Endothelial cell of coronary artery (primary cell): Measurements from ENCODE around the gene AKAP4. TPM values are rescaled to one million over a fixed set of nuclear protein-coding genes. Genes with fewer than 3 reads are reported as not detected.

Source experiments
- total RNA-seq: library from RNA; depleted of rRNA; stranded (reverse); fragments of >200 nt; gene quantifications from 2 replicates; pipeline ENCODE4 v1.2.3, GENCODE V29; 2014

AKAP4 gene
- total RNA-seq: not detected in 2 replicates

DNA sequence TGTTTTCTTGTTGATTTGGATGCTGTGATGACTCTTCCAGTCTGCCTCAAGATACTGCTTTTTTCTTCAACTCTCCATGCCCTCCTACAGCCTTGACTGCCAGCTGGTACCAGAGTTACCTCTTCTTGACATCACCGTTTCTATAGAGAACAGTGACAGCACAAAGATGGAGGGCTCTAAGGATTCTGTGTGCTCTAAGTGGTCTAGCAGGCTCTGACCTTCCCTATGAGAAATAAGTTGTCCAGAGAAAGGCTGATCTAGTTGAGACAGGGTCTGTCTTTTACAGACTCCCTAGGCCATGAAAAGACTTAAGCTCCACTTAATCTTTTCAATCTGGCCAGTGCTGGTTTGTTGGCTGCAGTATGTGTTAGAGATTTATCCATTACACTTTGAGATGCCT lies at the start of gene AKAP4:
Gene AKAP4, minus strand, starts transcription at position 101 of the 400 bp plus-strand sequence. CDS start 118 bp downstream, outside the sequence.

DNA sequence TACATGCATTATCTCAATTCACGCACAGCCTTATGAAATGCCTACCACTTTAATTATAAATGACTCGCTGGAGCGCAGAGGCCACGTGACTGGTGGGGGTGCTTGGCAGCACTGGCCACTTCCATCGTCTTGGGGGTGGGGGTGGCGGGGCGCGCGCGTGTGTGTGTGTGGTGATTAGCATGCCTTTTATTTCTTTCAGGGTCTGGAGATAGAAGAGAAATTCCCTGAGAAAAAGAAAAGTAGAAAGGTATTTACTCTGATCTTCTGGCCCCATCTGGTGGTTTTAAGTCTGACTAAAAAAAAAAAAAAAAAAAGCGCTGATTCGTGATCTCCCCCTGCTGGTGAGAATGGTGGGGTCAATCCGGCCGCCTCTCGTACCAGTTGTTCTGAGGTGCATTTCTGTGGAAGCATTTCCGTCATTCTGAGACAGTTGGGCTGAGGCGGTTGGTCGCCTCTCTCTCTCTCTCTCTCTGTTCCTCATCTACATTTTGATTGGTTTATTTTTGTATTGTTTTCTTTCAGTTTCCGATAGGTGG lies 3.6 kb upstream of the AKAP4 start, which contains the start of gene CCNB3:
Gene CCNB3, plus strand, starts transcription at position 402 of the 536 bp plus-strand sequence. CDS start 80,399 bp downstream, outside the sequence.

Other genes with a start within 250 kb of the AKAP4 start
- gene CCNB3, start 3.8 kb upstream of the AKAP4 start, total RNA-seq: 0.27 and 0.56 TPM in 2 replicates